Right renal cortex interstitium (tissue), 3 donors: ENCODE measurements around the gene COLGALT1. TPM values are rescaled to one million over a fixed set of nuclear protein-coding genes. Genes with fewer than 3 reads are reported as not detected.
"Not testable (repeated sequence)": the region's sequence is repeated elsewhere in the genome, so short reads cannot be mapped to it uniquely, and the experiment has no call there.

Experiments
- DNase-seq, 3 donors: peaks; one replicate each; pipeline ENCODE4 v3.0.0-alpha.2; 2013; ENCODE audit warnings: low read depth in 3 of 3, low spot score in 2 of 3
- polyA plus RNA-seq, 3 donors: library from polyadenylated mRNA; unstranded; fragments of 120-200 nt; gene quantifications; one replicate each; pipeline ENCODE4 v1.2.1, GENCODE V29; 2013; ENCODE audit not compliant: insufficient read length in 3 of 3

Gene COLGALT1
- polyA plus RNA-seq, 3 donors = 43.3 to 47.5 (median 43.7) TPM

GRCh38 chr19:17556995-17557394, 1.5 kb downstream of the COLGALT1 start:
- no peak for DNase-seq

GRCh38 chr19:17557466-17557865, 2.0 kb downstream of the COLGALT1 start:
- DNase-seq = no peak

- no peak for DNase-seq
Observed at GRCh38 chr19:17560205-17560595, 4.8 kb downstream of the COLGALT1 start.

- no peak for DNase-seq
Observed at GRCh38 chr19:17562097-17562496, 6.6 kb downstream of the COLGALT1 start.

- no peak for DNase-seq
Observed at GRCh38 chr19:17562561-17562960, 7.1 kb downstream of the COLGALT1 start.

GRCh38 chr19:17564781-17565180, 9.3 kb downstream of the COLGALT1 start:
- no peak for DNase-seq

GRCh38 chr19:17565611-17566010, 10.2 kb downstream of the COLGALT1 start:
- DNase-seq = no peak

- DNase-seq = no peak
Observed at GRCh38 chr19:17567940-17568339, 12.5 kb downstream of the COLGALT1 start.

GRCh38 chr19:17570291-17570690, 14.8 kb downstream of the COLGALT1 start:
- not testable (repeated sequence) for DNase-seq

- no peak for DNase-seq
Observed at GRCh38 chr19:17570791-17571190, 15.3 kb downstream of the COLGALT1 start.

- no peak for DNase-seq
Observed at GRCh38 chr19:17572638-17573037, 17.2 kb downstream of the COLGALT1 start.

GRCh38 chr19:17575871-17576757, 20.7 kb downstream of the COLGALT1 start:
- DNase-seq = no peak

- no peak for DNase-seq
Observed at GRCh38 chr19:17576758-17577456, 21.5 kb downstream of the COLGALT1 start.

- no peak for DNase-seq
Observed at GRCh38 chr19:17577457-17578097, 22.1 kb downstream of the COLGALT1 start.

- no peak for DNase-seq
Observed at GRCh38 chr19:17579661-17580244, 24.3 kb downstream of the COLGALT1 start.

GRCh38 chr19:17580470-17581144, 25.2 kb downstream of the COLGALT1 start:
- DNase-seq = no peak

GRCh38 chr19:17581211-17581874, 25.9 kb downstream of the COLGALT1 start:
- DNase-seq = no peak

- no peak for DNase-seq
Observed at GRCh38 chr19:17582613-17583012, 27.2 kb downstream of the COLGALT1 start.

- DNase-seq = no peak
Observed at GRCh38 chr19:17584132-17584531, 28.7 kb downstream of the COLGALT1 start.

GRCh38 chr19:17585395-17585794, 29.9 kb downstream of the COLGALT1 start:
- DNase-seq = not testable (repeated sequence)
